ENCODE data around the gene MAN1C1. TPM values are rescaled to one million over a fixed set of nuclear protein-coding genes. Genes with fewer than 3 reads are reported as not detected.

Gene MAN1C1
- total RNA-seq, 1 experiment from 2014 or later = 9.3 TPM

DNA sequence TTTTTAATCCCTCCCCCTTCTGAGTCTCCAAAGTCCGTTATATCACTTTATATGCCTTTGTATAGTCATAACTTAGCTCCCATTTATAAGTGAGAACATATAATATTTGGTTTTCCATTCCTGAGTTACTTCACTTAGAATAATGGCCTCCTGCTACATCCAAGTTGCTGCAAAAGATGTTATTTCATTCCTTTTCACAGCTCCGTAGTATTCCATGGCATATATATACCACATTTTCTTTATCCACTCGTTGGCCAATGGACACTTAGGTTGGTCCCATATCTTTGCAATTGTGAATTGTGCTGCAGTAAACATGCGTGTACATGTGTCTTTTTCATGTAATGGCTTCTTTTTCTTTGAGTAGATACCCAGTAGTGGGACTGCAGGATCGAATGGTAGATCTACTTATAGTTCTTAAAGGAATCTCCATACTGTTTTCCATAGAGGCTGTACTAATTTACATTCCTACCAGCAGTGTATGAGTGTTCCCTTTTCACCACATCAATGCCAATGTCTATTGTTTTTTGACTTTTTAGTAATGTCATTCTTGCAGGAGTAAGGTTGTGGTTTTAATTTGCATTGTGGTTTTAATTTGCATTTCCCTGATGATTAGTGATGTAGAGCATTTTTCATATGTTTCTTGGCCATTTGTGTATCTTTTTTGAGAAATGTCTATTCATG, 12.3 kb downstream of the MAN1C1 start:
- H3K23me2 ChIP-seq (ENCODE audit: insufficient read length, low read depth, low read length, poor library complexity, severe bottlenecking) = no peaks in the 10 kb centered on the region
- Mint-ChIP-seq H3K27ac (no peak overlapping the region), H3K9me3 (peaks cover 4 to 10% of the 10 kb centered on the region in 2 experiments; a peak in 2 of 5 replicates), H3K36me3 (ENCODE audit: insufficient read depth in 1 of 3, low read depth in 3 of 3) (no peaks in the 10 kb centered on the region; a peak in 2 of 7 replicates), H3K27me3 (ENCODE audit: low read depth) (peaks cover 2% of the 10 kb centered on the region; the same call in 1 of the 2 replicates), H3K4me3 (no peak overlapping the region), H3K4me1 (peaks cover 3% of the 10 kb centered on the region in 2 experiments; a peak in 3 of 4 replicates)
- H3K79me2 ChIP-seq (ENCODE audit: insufficient read depth, low read length) = no peaks in the 10 kb centered on the region
- no peak overlapping the region for H2BK20ac ChIP-seq (ENCODE audit: low read depth, low read length, poor library complexity, severe bottlenecking)
- DNase-seq = no peak
- H3K56ac ChIP-seq (ENCODE audit: insufficient read length, low read depth, low read length) = no peak overlapping the region
- no peak for TF ChIP-seq CTCF (conservative IDR thresholded peaks at IDR 0.05)
- H3K27ac ChIP-seq (ENCODE audit: insufficient read length, low read depth, low read length) = no peak overlapping the region
- no peak overlapping the region for H2AK5ac ChIP-seq (ENCODE audit: insufficient read length, low read length)
- no peak overlapping the region for H2BK12ac ChIP-seq (ENCODE audit: insufficient read length, low read depth, low read length)
- H3K14ac ChIP-seq (ENCODE audit: insufficient read depth, low read length) = no peak overlapping the region
- no peak overlapping the region for H2AFZ ChIP-seq (ENCODE audit: low read length)
- H3K27me3 ChIP-seq (ENCODE audit: insufficient read depth, low read length) = no peaks in the 10 kb centered on the region
- no peak overlapping the region for H4K91ac ChIP-seq (ENCODE audit: insufficient read length, low read depth, low read length)
- H3K9ac ChIP-seq (ENCODE audit: extremely low read depth, insufficient read length, low read length) = no peak overlapping the region
- H3K4ac ChIP-seq (ENCODE audit: low read depth, low read length) = no peak overlapping the region
- no CpG with 5 or more reads among the region's 5 CpGs for WGBS (ENCODE audit: extremely low coverage, insufficient read length, low lambda C conversion rate)
- no peak overlapping the region for H3T11ph ChIP-seq (ENCODE audit: low read length)
- H3K23ac ChIP-seq (ENCODE audit: insufficient read length, low read depth, low read length) = no peak overlapping the region
- H2BK15ac ChIP-seq (ENCODE audit: low read depth, low read length) = no peak overlapping the region
- H4K8ac ChIP-seq (replicated peaks; ENCODE audit: insufficient read length, low read depth, low read length) = no peak overlapping the region
- no peaks in the 10 kb centered on the region for H3K79me1 ChIP-seq (ENCODE audit: insufficient read depth, low read depth, low read length, poor library complexity, severe bottlenecking)
- no peaks in the 10 kb centered on the region for H3K9me3 ChIP-seq (ENCODE audit: control insufficient read depth, low read depth, low read length)
- H4K5ac ChIP-seq (ENCODE audit: insufficient read length, low read depth, low read length) = no peak overlapping the region
- no peak overlapping the region for H2BK5ac ChIP-seq (ENCODE audit: insufficient read length, low read length)
- no peak overlapping the region for H3K18ac ChIP-seq (ENCODE audit: insufficient read length, low read depth, low read length)
- H2BK120ac ChIP-seq (ENCODE audit: low read depth, low read length, poor library complexity, severe bottlenecking) = no peak overlapping the region
- no peaks in the 10 kb centered on the region for H4K20me1 ChIP-seq (ENCODE audit: control insufficient read depth, insufficient read depth, insufficient read length)
- H3K4me1 ChIP-seq (ENCODE audit: insufficient read depth, low read length) = no peaks in the 10 kb centered on the region
- no peak overlapping the region for H3K4me2 ChIP-seq (ENCODE audit: insufficient read depth, insufficient read length, low read length)
